GM21381 (cell line): Measurements from ENCODE around the gene ATG16L2.

ENCODE experiments used
- ATAC-seq: cut with Tn5 transposase; IDR thresholded peaks from one replicate; pipeline ENCODE4 v1.9.1; 2021; ENCODE audit warnings: mild to moderate bottlenecking, moderate library complexity; ENCODE audit not compliant: unreplicated experiment

ATG16L2 gene

GRCh38 chr11:72876147-72876546 lies 61.9 kb downstream of the ATG16L2 start:
- no peak for ATAC-seq
